Neutrophil (primary cell): ENCODE measurements around the gene AIP.
A peak's percentile ranks its signal among the peaks of the same experiment; 100 is the strongest.

Source experiments
- H3K27ac ChIP-seq: fragments of 200-600 bp; sonication (generic); 2 replicates; pipeline ENCODE4 v1.5.1; 2016; ENCODE audit warnings: mild to moderate bottlenecking, moderate library complexity
- H3K27me3 ChIP-seq: fragments of 200-600 bp; sonication (generic); 2 replicates; pipeline ENCODE4 v1.6.0; 2016; ENCODE audit warnings: mild to moderate bottlenecking
- H3K36me3 ChIP-seq: fragments of 200-600 bp; sonication (generic); 2 replicates; pipeline ENCODE4 v1.5.1; 2017
- H3K4me1 ChIP-seq, 2 experiments: fragments of 200-600 bp in 1 of 2; sonication (generic) in 1 of 2; 1 replicate in 1 of 2; 2 replicates in 1 of 2; pipeline versions ENCODE4 v1.5.1 to v1.6.1; 2013 to 2016; ENCODE audit warnings: low read depth in 1 of 2, low read length in 1 of 2, mild to moderate bottlenecking in 1 of 2, moderate library complexity in 1 of 2; ENCODE audit not compliant: control insufficient read depth in 1 of 2, insufficient read depth in 1 of 2
- H3K4me3 ChIP-seq, 2 experiments: fragments of 200-600 bp in 1 of 2; sonication (generic) in 1 of 2; 1 replicate in 1 of 2; 2 replicates in 1 of 2; pipeline ENCODE4 v1.5.1; 2013 to 2016; ENCODE audit warnings: low read depth in 1 of 2, low read length in 1 of 2, mild to moderate bottlenecking in 1 of 2, moderate library complexity in 1 of 2
- H3K9me3 ChIP-seq: fragments of 200-600 bp; sonication (generic); 2 replicates; pipeline ENCODE4 v1.5.1; 2016
- TF ChIP-seq, protein P1 (sequence below): fragments of 200-600 bp; sonication (generic); IDR thresholded peaks from 2 replicates; pipeline ENCODE4 v1.5.1; 2016; ENCODE audit warnings: antibody characterized with exemption

Gene AIP

DNA sequence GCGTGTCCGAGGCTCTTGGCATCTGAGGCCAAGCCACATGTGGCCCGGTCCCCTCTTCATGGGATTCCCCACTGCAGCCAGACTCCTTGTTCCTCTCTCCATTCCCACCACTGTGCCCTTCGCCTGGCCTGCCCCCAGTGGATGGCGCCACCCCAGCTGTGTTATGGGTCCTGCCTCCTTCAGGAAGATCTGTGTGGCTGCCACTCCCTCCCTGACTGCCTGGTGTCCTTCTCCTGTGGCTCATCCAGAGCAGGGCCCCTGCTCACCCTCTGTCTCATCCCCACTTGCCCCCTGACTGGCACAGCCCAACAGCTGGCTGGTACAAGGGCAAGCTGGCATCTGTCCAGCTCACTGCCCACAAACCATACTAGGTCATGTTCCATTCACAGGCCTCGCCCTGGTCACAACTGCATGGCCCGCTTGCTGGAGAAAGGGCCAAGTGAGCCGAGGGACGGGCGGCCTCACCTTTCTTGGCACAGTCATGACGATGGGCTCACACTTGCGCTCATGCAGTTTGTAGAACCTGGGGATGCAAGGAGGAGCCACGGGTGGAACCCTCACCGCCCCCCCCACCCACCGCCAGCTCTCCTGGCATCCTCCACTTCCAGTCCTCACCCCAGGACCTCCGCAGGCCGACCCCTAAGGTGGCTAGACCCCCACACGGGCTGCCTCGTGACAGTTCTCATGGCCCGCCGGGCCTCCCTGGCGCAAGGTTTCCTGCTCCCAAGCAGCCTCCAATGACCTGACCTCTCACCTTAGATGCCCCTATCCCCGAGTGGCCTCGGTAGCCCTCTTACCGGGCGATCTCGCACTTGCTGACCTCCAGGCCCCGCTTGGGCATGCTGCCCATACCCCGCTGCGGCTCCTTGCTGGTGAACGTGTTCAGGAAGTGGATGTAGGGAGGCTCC lies 43.3 kb upstream of the AIP start:
- Histone ChIP-seq H3K27ac (peak overlapping the region; percentile 6), H3K27me3 (no peaks in the 10 kb centered on the region), H3K4me1 (peaks cover 23 to 25% of the 10 kb centered on the region in 2 experiments), H3K4me3 (no peak overlapping the region), H3K9me3 (no peaks in the 10 kb centered on the region), H3K36me3 (peaks cover 38% of the 10 kb centered on the region)
- TF ChIP-seq, protein P1, sequence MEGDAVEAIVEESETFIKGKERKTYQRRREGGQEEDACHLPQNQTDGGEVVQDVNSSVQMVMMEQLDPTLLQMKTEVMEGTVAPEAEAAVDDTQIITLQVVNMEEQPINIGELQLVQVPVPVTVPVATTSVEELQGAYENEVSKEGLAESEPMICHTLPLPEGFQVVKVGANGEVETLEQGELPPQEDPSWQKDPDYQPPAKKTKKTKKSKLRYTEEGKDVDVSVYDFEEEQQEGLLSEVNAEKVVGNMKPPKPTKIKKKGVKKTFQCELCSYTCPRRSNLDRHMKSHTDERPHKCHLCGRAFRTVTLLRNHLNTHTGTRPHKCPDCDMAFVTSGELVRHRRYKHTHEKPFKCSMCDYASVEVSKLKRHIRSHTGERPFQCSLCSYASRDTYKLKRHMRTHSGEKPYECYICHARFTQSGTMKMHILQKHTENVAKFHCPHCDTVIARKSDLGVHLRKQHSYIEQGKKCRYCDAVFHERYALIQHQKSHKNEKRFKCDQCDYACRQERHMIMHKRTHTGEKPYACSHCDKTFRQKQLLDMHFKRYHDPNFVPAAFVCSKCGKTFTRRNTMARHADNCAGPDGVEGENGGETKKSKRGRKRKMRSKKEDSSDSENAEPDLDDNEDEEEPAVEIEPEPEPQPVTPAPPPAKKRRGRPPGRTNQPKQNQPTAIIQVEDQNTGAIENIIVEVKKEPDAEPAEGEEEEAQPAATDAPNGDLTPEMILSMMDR: no peak

DNA sequence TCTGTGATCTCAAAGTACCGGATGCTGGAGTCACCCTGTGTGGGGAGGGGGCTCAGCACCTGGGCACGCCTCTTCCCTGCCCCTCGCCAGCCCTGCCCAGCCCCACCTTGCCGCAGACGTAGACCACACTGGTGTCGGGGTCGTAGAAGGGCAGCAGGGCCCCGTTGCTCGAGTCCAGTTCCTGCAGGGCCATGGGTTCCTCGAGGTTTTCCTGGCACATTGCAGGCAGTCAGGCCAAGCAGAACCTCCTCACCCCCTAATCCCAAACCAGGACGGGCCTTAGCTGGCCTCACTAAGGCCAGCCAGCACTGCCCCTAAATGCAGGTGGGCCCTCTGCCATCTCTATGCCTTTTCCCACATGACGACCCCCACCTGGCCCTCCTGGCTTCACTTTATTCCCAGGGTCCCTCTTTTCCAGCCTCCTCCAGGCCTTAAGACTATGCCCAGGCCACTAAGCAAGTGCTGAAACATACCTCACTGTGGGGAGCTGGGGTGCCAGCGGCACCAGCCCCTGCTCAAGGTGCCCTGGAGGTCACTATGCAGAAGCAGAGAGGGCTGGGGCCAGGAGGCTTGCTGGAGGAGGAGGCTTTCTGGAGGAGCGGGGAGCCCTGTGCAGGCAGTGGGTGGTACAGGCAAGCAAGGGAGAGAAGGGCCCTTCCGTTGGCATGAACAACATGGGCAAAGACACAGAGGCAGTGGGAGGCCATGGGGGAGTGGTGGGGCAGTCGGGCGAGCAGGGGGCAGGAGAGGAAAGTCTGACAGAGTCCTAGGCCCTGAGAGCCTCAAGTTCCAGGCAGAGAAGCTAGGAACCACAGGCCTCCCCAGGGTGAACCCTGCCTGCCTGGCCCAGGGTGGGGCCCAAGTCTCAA lies 42.4 kb upstream of the AIP start:
- TF ChIP-seq, protein P1: no peak
- no peaks in the 10 kb centered on the region for H3K27me3 ChIP-seq
- no peaks in the 10 kb centered on the region for H3K9me3 ChIP-seq
- no peak overlapping the region for H3K4me3 ChIP-seq
- peak overlapping the region; percentile 33 for H3K27ac ChIP-seq
- peaks cover 30% of the 10 kb centered on the region for H3K36me3 ChIP-seq
- H3K4me1 ChIP-seq: peaks cover 23 to 25% of the 10 kb centered on the region in 2 experiments

DNA sequence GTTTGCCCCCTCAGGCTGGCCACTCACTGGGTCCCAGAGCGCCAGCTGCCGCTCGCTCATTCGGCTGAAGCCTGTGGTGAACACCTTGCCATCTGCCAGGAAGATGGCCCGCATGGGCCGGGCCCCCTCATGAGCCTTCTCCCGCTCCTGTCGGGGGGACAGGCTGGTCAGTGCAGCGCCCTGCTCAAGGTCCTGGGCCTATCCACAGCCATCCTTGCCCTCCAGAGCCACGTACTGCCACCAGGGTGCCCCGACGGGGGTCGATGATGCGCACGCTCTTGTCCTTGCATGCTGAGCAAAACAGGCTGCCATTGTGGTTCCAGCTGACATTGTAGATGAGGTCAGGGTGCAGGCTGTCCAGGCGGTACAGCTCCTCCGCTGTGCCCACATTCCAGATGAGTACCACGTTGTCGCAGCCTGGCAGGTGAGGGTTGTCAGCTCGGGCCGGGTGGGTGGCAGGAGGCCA lies 41.7 kb upstream of the AIP start:
- Histone ChIP-seq H3K27ac (peak overlapping the region; percentile 21), H3K4me3 (no peak overlapping the region), H3K36me3 (peaks cover 23% of the 10 kb centered on the region), H3K27me3 (no peaks in the 10 kb centered on the region), H3K9me3 (no peaks in the 10 kb centered on the region), H3K4me1 (peaks cover 22 to 24% of the 10 kb centered on the region in 2 experiments)
- TF ChIP-seq, protein P1: no peak

DNA sequence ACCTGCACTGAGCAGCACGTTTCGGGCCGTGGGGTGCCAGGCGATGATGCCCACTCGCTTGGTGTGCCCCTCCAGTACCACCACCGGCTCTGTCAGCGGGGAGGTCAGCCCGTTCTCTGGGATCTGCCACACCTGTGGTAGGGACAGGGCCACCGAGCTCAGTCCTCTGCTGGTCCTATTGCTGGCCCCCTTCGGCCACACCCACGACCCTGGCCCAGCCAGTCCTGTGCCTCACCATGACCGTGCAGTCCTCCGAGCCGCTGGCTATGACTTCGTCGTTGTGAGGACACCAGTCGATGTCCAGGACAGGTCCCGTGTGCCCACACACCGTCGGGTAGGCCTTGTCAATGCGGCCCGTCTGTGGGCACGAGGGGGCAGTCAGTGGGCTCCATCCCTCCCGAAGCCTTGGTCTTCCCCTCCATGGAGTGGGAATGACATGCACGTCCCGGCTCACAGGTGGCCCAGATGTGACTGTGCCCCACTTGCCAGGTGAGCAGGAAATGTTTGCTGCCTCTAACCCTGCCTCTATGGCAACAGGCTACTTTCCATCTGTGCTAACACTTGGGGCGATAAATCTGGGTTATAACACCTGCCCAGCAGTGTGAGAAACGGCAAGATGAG lies 41.0 kb upstream of the AIP start:
- no peak overlapping the region for H3K4me3 ChIP-seq
- H3K4me1 ChIP-seq: peaks cover 15 to 17% of the 10 kb centered on the region in 2 experiments
- H3K27ac ChIP-seq: peak overlapping the region; percentile 77
- H3K36me3 ChIP-seq: peaks cover 22% of the 10 kb centered on the region
- H3K27me3 ChIP-seq: no peaks in the 10 kb centered on the region
- TF ChIP-seq, protein P1: no peak
- no peaks in the 10 kb centered on the region for H3K9me3 ChIP-seq
